IMR-90 (cell line): Measurements from ENCODE around the gene FTSJ3. TPM values are rescaled to one million over a fixed set of nuclear protein-coding genes. Genes with fewer than 3 reads are reported as not detected.

Experiments used
- ATAC-seq: fragments of 200-7000 bp; cut with Tn5 transposase; 2 replicates; pipeline ENCODE4 v1.9.1; 2020; ENCODE audit warnings: low read depth, mild to moderate bottlenecking, moderate library complexity
- BruUV-seq: library from RNA; stranded (reverse); fragments of 400-500 nt; replicated peaks from 2 replicates; lab custom pipeline; 2021; lab: Mats Ljungman, UMichigan
- CTCF ChIA-PET: fragments of 300-600 bp; formaldehyde crosslinking; extraction: SDS; loops from one replicate; lab custom pipeline; 2021; ENCODE audit warnings: antibody characterized with exemption; lab: Yijun Ruan, JAX
- POLR2A ChIA-PET: fragments of 300-600 bp; sonication (Branson Sonifier 250); formaldehyde crosslinking; loops from one replicate; lab custom pipeline; 2022; ENCODE audit warnings: antibody characterized with exemption; ENCODE audit not compliant: unreplicated experiment; lab: Charles Lee
- DNase-seq: peaks from one replicate; pipeline ENCODE4 v3.0.0; 2013
- H2AFZ ChIP-seq: replicated peaks from 2 replicates; pipeline ENCODE3; 2013; ENCODE audit warnings: low read length, mild to moderate bottlenecking; ENCODE audit not compliant: poor library complexity
- H2AK5ac ChIP-seq: 2 replicates; pipeline ENCODE4 v1.6.1; 2013; ENCODE audit warnings: low read depth, low read length, inconsistent platforms
- H2AK9ac ChIP-seq: replicated peaks from 2 replicates; pipeline ENCODE3; 2013; ENCODE audit warnings: mild to moderate bottlenecking, low read depth, low read length, moderate library complexity; ENCODE audit not compliant: poor library complexity
- H2BK120ac ChIP-seq: 2 replicates; pipeline ENCODE4 v1.6.1; 2013; ENCODE audit warnings: low read depth, low read length, inconsistent platforms
- H2BK15ac ChIP-seq: 3 replicates; pipeline ENCODE4 v1.6.1; 2013; ENCODE audit warnings: low read depth, low read length, inconsistent platforms
- H2BK20ac ChIP-seq: 2 replicates; pipeline ENCODE4 v1.6.1; 2013; ENCODE audit warnings: low read depth, mild to moderate bottlenecking, inconsistent platforms, low read length, moderate library complexity
- H2BK5ac ChIP-seq: 2 replicates; pipeline ENCODE4 v1.6.1; 2013; ENCODE audit warnings: mild to moderate bottlenecking, low read depth, low read length, inconsistent platforms; ENCODE audit not compliant: poor library complexity, severe bottlenecking
- H3K14ac ChIP-seq: replicated peaks from 2 replicates; pipeline ENCODE4 v1.6.1; 2013; ENCODE audit warnings: low read depth, low read length, inconsistent platforms
- H3K18ac ChIP-seq: 2 replicates; pipeline ENCODE4 v1.6.1; 2013; ENCODE audit warnings: low read depth, low read length, control low read depth
- H3K23ac ChIP-seq: 2 replicates; pipeline ENCODE4 v1.6.1; 2013; ENCODE audit warnings: low read depth, low read length, inconsistent platforms
- H3K27ac ChIP-seq: 2 replicates; pipeline ENCODE4 v1.5.1; 2013; ENCODE audit warnings: mild to moderate bottlenecking, control low read depth, low read length; ENCODE audit not compliant: insufficient read depth
- H3K27me3 ChIP-seq: 2 replicates; pipeline ENCODE4 v1.6.1; 2013; ENCODE audit warnings: low read length; ENCODE audit not compliant: control insufficient read depth, insufficient read depth
- H3K36me3 ChIP-seq: 2 replicates; pipeline ENCODE4 v1.6.1; 2013; ENCODE audit warnings: low read length, mixed read lengths; ENCODE audit not compliant: control insufficient read depth, insufficient read depth
- H3K4ac ChIP-seq: 2 replicates; pipeline ENCODE4 v1.6.1; 2013; ENCODE audit warnings: low read depth, low read length, inconsistent platforms
- H3K4me1 ChIP-seq: 2 replicates; pipeline ENCODE4 v1.6.1; 2013; ENCODE audit warnings: low read length, mixed read lengths; ENCODE audit not compliant: control insufficient read depth, insufficient read depth
- H3K4me2 ChIP-seq: 2 replicates; pipeline ENCODE4 v1.6.1; 2013; ENCODE audit warnings: low read depth, mild to moderate bottlenecking, control low read depth, low read length, moderate library complexity
- H3K4me3 ChIP-seq: 2 replicates; pipeline ENCODE4 v1.5.1; 2013; ENCODE audit warnings: low read depth, mild to moderate bottlenecking, control low read depth, low read length, moderate library complexity; ENCODE audit not compliant: insufficient read depth
- H3K56ac ChIP-seq: 2 replicates; pipeline ENCODE4 v1.6.1; 2013; ENCODE audit warnings: low read length, inconsistent platforms; ENCODE audit not compliant: insufficient read depth; ENCODE audit errors: extremely low read depth
- H3K79me1 ChIP-seq, 2 experiments: 2 replicates each; pipeline ENCODE4 v1.6.1; 2013; ENCODE audit warnings: low read length in 2 of 2, inconsistent platforms in 1 of 2, low read depth in 1 of 2
- H3K9ac ChIP-seq: 2 replicates; pipeline ENCODE4 v1.6.1; 2013; ENCODE audit warnings: low read depth, low read length, control low read depth
- H3K9me1 ChIP-seq: 2 replicates; pipeline ENCODE4 v1.6.1; 2013; ENCODE audit warnings: low read length, inconsistent platforms; ENCODE audit not compliant: insufficient read depth
- H3K9me3 ChIP-seq: 2 replicates; pipeline ENCODE4 v1.6.1; 2013; ENCODE audit warnings: low read length; ENCODE audit not compliant: control insufficient read depth, insufficient read depth
- H4K20me1 ChIP-seq: 2 replicates; pipeline ENCODE4 v1.6.1; 2013; ENCODE audit warnings: low read length, inconsistent platforms; ENCODE audit not compliant: insufficient read depth
- H4K5ac ChIP-seq: 2 replicates; pipeline ENCODE4 v1.6.1; 2013; ENCODE audit warnings: mild to moderate bottlenecking, low read depth, low read length, control low read depth
- H4K8ac ChIP-seq, 2 experiments: 2 replicates each; pipeline ENCODE4 v1.6.1; 2013; ENCODE audit warnings: low read depth in 2 of 2, low read length in 2 of 2, control low read depth in 1 of 2, inconsistent platforms in 1 of 2
- H4K91ac ChIP-seq: 2 replicates; pipeline ENCODE4 v1.6.1; 2013; ENCODE audit warnings: low read depth, low read length, inconsistent platforms; ENCODE audit not compliant: insufficient read depth
- CEBPB ChIP-seq: IDR thresholded peaks from 2 replicates; pipeline ENCODE4 v1.6.1; 2012; ENCODE audit warnings: low read depth, low read length, improper control_type of control experiment
- MXI1 ChIP-seq: IDR thresholded peaks from 2 replicates; pipeline ENCODE4 v1.6.1; 2012; ENCODE audit warnings: low read depth, mild to moderate bottlenecking, low read length, moderate library complexity, borderline replicate concordance
- POLR2A ChIP-seq: IDR thresholded peaks from 2 replicates; pipeline ENCODE4 v1.6.1; 2012; ENCODE audit warnings: mild to moderate bottlenecking, low read depth, low read length
- RAD21 ChIP-seq: IDR thresholded peaks from 2 replicates; pipeline ENCODE4 v1.6.1; 2012; ENCODE audit warnings: low read length, improper control_type of control experiment
- RCOR1 ChIP-seq: IDR thresholded peaks from 2 replicates; pipeline ENCODE4 v1.6.1; 2012; ENCODE audit warnings: mild to moderate bottlenecking, low read length, improper control_type of control experiment; ENCODE audit not compliant: insufficient replicate concordance
- WGBS, 2 experiments: methylation state at CpG; one replicate each; pipeline versions ENCODE4 v1.1.5 to v1.1.7; 2013; ENCODE audit warnings: missing lambda C conversion rate in 2 of 2; ENCODE audit not compliant: insufficient read length in 1 of 2; ENCODE audit errors: extremely low coverage in 2 of 2; 5-methylcytosine and 5-hydroxymethylcytosine counted together
- dilution Hi-C: fragments of 300-500 bp; cut with HindIII; formaldehyde crosslinking; loops from one replicate; pipeline ENCODE4 v1.14.3; 2018; ENCODE audit warnings: low sequenced_read_pairs; ENCODE audit not compliant: unreplicated experiment
- in situ Hi-C: fragments of 300-500 bp; cut with MboI; formaldehyde crosslinking; loops from 3 replicates; pipeline ENCODE4 v1.14.3; 2019; ENCODE audit warnings: low sequenced_read_pairs, inconsistent platforms, mixed read lengths
- intact Hi-C: fragments of 100-400 bp; cut with micrococcal nuclease; formaldehyde crosslinking; loops from 2 replicates; pipeline ENCODE4 v1.10.0; 2022
- polyA plus RNA-seq, 3 experiments: library from polyadenylated mRNA; depleted of rRNA; stranded (reverse); fragments of >200 nt; gene quantifications; 2 replicates each; pipeline ENCODE4 v1.2.3, GENCODE V29; 2012; ENCODE audit warnings: low replicate concordance in 1 of 3
- total RNA-seq: library from RNA; depleted of rRNA; stranded (reverse); fragments of >200 nt; gene quantifications from 2 replicates; pipeline ENCODE4 v1.2.3, GENCODE V29; 2012
- TF ChIP-seq, protein P1 (sequence below): fragments of 150-350 bp; IDR thresholded peaks from 2 replicates; pipeline ENCODE4 v1.6.1; 2016; ENCODE audit warnings: low read depth, mild to moderate bottlenecking, low read length, moderate library complexity, borderline replicate concordance

FTSJ3 gene
- total and polyA plus RNA-seq, 2 of the 4 experiments (the other 2 are of a cell fraction): 51.3 to 68.1 TPM

DNA sequence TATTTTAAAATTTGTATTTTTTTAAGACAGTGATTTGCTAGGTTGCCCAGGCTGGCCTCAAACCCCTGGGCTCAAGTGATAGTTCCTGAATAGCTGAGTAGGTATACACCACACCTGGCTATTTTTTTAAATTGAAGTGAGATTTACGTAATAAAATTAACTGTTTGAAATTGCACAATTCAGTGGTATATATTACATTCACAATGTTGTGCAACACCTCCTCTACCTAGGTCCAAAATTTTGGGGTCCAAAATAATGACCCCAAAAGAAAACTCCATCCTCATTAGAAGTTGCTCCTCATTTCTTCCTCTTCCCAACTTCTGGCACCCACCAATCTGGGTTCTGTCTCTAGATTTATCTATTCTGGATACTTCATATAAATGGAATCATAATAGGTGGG is 18.0 kb upstream of the FTSJ3 start:
- Histone ChIP-seq H2BK20ac (no peak overlapping the region), H2AFZ (no peak overlapping the region), H2BK120ac (no peak overlapping the region), H3K9ac (no peak overlapping the region), H3K4me3 (no peak overlapping the region), H3K9me1 (peaks cover 7% of the 10 kb centered on the region), H4K20me1 (peaks cover 13% of the 10 kb centered on the region), H3K9me3 (0 out of 2 replicates have a peak, but pooled peaks cover 3% of the 10 kb centered on the region), H4K91ac (no peak overlapping the region), H3K18ac (no peak overlapping the region), H3K4me2 (no peak overlapping the region), H3K56ac (no peak overlapping the region), H3K79me1 (peaks cover 6 to 17% of the 10 kb centered on the region in 2 experiments; a peak in 3 of 4 replicates), H4K5ac (no peak overlapping the region), H2BK15ac (no peak overlapping the region), H3K27ac (no peak overlapping the region), H2AK5ac (no peak overlapping the region), H3K14ac (no peak overlapping the region), H4K8ac (no peak overlapping the region), H2BK5ac (no peak overlapping the region), H3K23ac (no peak overlapping the region), H3K27me3 (no peaks in the 10 kb centered on the region), H3K36me3 (no peaks in the 10 kb centered on the region), H3K4ac (no peak overlapping the region), H3K4me1 (peaks cover 8% of the 10 kb centered on the region), H2AK9ac (no peak overlapping the region)
- WGBS, 2 experiments: no CpG with 5 or more reads among the region's 1 CpG
- POLR2A ChIA-PET: no interaction called here
- dilution Hi-C loops (no loop called here), in situ Hi-C loops (no loop called here), intact Hi-C loops (no loop called here)
- ATAC-seq: no peak
- no TSS peak for BruUV-seq
- TF ChIP-seq RCOR1 (no peak), CEBPB (peak; percentile 61), MXI1 (no peak), POLR2A (no peak), RAD21 (no peak)
- TF ChIP-seq, protein P1, sequence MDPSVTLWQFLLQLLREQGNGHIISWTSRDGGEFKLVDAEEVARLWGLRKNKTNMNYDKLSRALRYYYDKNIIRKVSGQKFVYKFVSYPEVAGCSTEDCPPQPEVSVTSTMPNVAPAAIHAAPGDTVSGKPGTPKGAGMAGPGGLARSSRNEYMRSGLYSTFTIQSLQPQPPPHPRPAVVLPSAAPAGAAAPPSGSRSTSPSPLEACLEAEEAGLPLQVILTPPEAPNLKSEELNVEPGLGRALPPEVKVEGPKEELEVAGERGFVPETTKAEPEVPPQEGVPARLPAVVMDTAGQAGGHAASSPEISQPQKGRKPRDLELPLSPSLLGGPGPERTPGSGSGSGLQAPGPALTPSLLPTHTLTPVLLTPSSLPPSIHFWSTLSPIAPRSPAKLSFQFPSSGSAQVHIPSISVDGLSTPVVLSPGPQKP: no peak
- no peak for DNase-seq
- CTCF ChIA-PET: no interaction called here
